GM12878 (cell line): ENCODE results near the gene KMT2E.

Experiments used
- CTCF ChIP-seq, 3 experiments: IDR thresholded peaks in 2 of 3; conservative IDR thresholded peaks in 1 of 3; 2 replicates each; pipeline ENCODE4 v1.5.1; 2011; ENCODE audit warnings: low read depth in 3 of 3, low read length in 3 of 3, mild to moderate bottlenecking in 3 of 3, control low read depth in 2 of 3, moderate library complexity in 2 of 3, inconsistent platforms in 1 of 3, mixed read lengths in 1 of 3; ENCODE audit not compliant: control insufficient read depth in 2 of 3, insufficient read depth in 1 of 3; ENCODE audit errors: extremely low read depth in 1 of 3
- EZH2 ChIP-seq: IDR thresholded peaks from 2 replicates; pipeline ENCODE4 v1.6.1; 2012; ENCODE audit warnings: low read depth, mild to moderate bottlenecking, control low read depth, inconsistent platforms, low read length, borderline replicate concordance; ENCODE audit not compliant: control insufficient read depth
- IKZF1 ChIP-seq: fragments of 450-650 bp; conservative IDR thresholded peaks from 2 replicates; pipeline ENCODE4 v1.6.1; 2017; ENCODE audit warnings: antibody characterized with exemption, mild to moderate bottlenecking
- MYB ChIP-seq: fragments of 150-350 bp; IDR thresholded peaks from 2 replicates; pipeline ENCODE4 v1.6.1; 2014; ENCODE audit warnings: mild to moderate bottlenecking, low read depth, low read length, borderline replicate concordance
- NKRF ChIP-seq: fragments of 450-650 bp; conservative IDR thresholded peaks from 2 replicates; pipeline ENCODE4 v1.6.1; 2017; ENCODE audit warnings: mild to moderate bottlenecking, moderate library complexity
- TAF1 ChIP-seq: IDR thresholded peaks from 2 replicates; pipeline ENCODE4 v1.6.1; 2011; ENCODE audit warnings: mild to moderate bottlenecking, low read depth, low read length, borderline replicate concordance
- ZNF24 ChIP-seq: fragments of 450-650 bp; IDR thresholded peaks from 2 replicates; pipeline ENCODE4 v1.6.1; 2017; ENCODE audit warnings: antibody characterized with exemption, mild to moderate bottlenecking
- TF ChIP-seq, protein P1 (sequence below): IDR thresholded peaks from 2 replicates; pipeline ENCODE4 v1.6.1; 2012; ENCODE audit warnings: low read depth, low read length, improper control_type of control experiment

- TF ChIP-seq CTCF (IDR thresholded peaks at IDR 0.05 in 2 of 3, conservative IDR thresholded peaks at IDR 0.05 in 1 of 3; ENCODE audit: control insufficient read depth in 2 of 3, extremely low read depth in 1 of 3, insufficient read depth in 1 of 3, low read depth in 3 of 3, low read length in 3 of 3) (no peak), IKZF1 (no peak), TAF1 (no peak), EZH2 (no peak), NKRF (no peak), MYB (no peak), ZNF24 (no peak)
- TF ChIP-seq, protein P1, sequence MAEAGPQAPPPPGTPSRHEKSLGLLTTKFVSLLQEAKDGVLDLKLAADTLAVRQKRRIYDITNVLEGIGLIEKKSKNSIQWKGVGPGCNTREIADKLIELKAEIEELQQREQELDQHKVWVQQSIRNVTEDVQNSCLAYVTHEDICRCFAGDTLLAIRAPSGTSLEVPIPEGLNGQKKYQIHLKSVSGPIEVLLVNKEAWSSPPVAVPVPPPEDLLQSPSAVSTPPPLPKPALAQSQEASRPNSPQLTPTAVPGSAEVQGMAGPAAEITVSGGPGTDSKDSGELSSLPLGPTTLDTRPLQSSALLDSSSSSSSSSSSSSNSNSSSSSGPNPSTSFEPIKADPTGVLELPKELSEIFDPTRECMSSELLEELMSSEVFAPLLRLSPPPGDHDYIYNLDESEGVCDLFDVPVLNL, result no peak
Observed at GRCh38 chr7:105122619-105123018, 108.6 kb downstream of the KMT2E start.
